K562 (cell line): ENCODE measurements around the gene DAPK1. TPM values are rescaled to one million over a fixed set of nuclear protein-coding genes. Genes with fewer than 3 reads are reported as not detected.

Source experiments
- CCAR2 ChIP-seq: fragments of 200-400 bp; formaldehyde crosslinking; IDR thresholded peaks from 2 replicates; pipeline ENCODE4 v1.6.1; 2017; ENCODE audit warnings: mild to moderate bottlenecking, low read depth, low read length
- EGR1 ChIP-seq: fragments of 450-650 bp; conservative IDR thresholded peaks from 2 replicates; pipeline ENCODE4 v1.6.1; 2017; ENCODE audit warnings: mild to moderate bottlenecking
- LCOR ChIP-seq: sonication (generic); formaldehyde crosslinking; IDR thresholded peaks from 2 replicates; pipeline ENCODE4 v1.8.0; 2022; ENCODE audit warnings: mild to moderate bottlenecking, missing genetic modification reagents
- MECOM ChIP-seq: fragments of 250-450 bp; sonication (Bioruptor Pico); IDR thresholded peaks from 2 replicates; pipeline ENCODE4 v1.8.0; 2022; ENCODE audit warnings: inconsistent platforms
- NFIX ChIP-seq: fragments of 250-450 bp; sonication (Bioruptor Pico); IDR thresholded peaks from 2 replicates; pipeline ENCODE4 v1.4.0; 2020; ENCODE audit warnings: low read depth, mild to moderate bottlenecking, moderate library complexity
- RBM25 ChIP-seq: fragments of 200-400 bp; formaldehyde crosslinking; IDR thresholded peaks from 2 replicates; pipeline ENCODE4 v1.6.1; 2018; ENCODE audit warnings: low read length, low read depth, moderate library complexity; ENCODE audit not compliant: severe bottlenecking
- ZKSCAN1 ChIP-seq: fragments of 150-350 bp; IDR thresholded peaks from 2 replicates; pipeline ENCODE4 v1.6.1; 2016; ENCODE audit warnings: low read depth, low read length
- ZNF586 ChIP-seq: fragments of 450-650 bp; formaldehyde crosslinking; conservative IDR thresholded peaks from 2 replicates; pipeline ENCODE4 v1.4.0; 2020; ENCODE audit warnings: mild to moderate bottlenecking, moderate library complexity
- polyA plus RNA-seq, 8 experiments: library from polyadenylated mRNA; depleted of rRNA in 4 of 8; stranded (reverse) in 5 of 8; unstranded in 3 of 8; fragments of >200 nt; fragmentation: Nextera tagmentation in 2 of 8; fragmentation: Illumina TruSeq in 1 of 8; extraction: Ambion mirVana in 2 of 8; extraction: Trizol in 1 of 8; gene quantifications; 2 replicates each; pipeline versions ENCODE4 v1.2.1 to v1.2.3, GENCODE V29; 2011 to 2014; ENCODE audit warnings: inconsistent platforms in 1 of 8, missing spikeins in 1 of 8
- total RNA-seq, 7 experiments: library from RNA; depleted of rRNA in 6 of 7; stranded (reverse); fragments of >200 nt in 6 of 7; fragmentation: Illumina TruSeq in 2 of 7; extraction: Trizol in 2 of 7; gene quantifications; 2 replicates each; pipeline versions ENCODE4 v1.2.1 to v1.2.3, GENCODE V29; 2011 to 2021; ENCODE audit warnings: low replicate concordance in 1 of 7
- TF ChIP-seq, protein P1 (sequence below): fragments of 450-650 bp; IDR thresholded peaks from 2 replicates; pipeline ENCODE4 v1.6.1; 2016; ENCODE audit warnings: low read depth
- TF ChIP-seq, protein P2 (sequence below): fragments of 250-450 bp; sonication (Bioruptor Pico); IDR thresholded peaks from 2 replicates; pipeline ENCODE4 v1.9.0; 2021; ENCODE audit warnings: mild to moderate bottlenecking
- TF ChIP-seq, protein P3 (sequence below): sonication (generic); formaldehyde crosslinking; IDR thresholded peaks from 2 replicates; pipeline ENCODE4 v1.8.1; 2023; ENCODE audit warnings: mild to moderate bottlenecking, missing genetic modification reagents, moderate library complexity

Gene DAPK1
- total and polyA plus RNA-seq, 9 of the 15 experiments (the other 6 are each of a cell fraction or from before 2014, with no cell fraction given) = 1.7 to 26.4 (median 15.8) TPM

- TF ChIP-seq, protein P1, sequence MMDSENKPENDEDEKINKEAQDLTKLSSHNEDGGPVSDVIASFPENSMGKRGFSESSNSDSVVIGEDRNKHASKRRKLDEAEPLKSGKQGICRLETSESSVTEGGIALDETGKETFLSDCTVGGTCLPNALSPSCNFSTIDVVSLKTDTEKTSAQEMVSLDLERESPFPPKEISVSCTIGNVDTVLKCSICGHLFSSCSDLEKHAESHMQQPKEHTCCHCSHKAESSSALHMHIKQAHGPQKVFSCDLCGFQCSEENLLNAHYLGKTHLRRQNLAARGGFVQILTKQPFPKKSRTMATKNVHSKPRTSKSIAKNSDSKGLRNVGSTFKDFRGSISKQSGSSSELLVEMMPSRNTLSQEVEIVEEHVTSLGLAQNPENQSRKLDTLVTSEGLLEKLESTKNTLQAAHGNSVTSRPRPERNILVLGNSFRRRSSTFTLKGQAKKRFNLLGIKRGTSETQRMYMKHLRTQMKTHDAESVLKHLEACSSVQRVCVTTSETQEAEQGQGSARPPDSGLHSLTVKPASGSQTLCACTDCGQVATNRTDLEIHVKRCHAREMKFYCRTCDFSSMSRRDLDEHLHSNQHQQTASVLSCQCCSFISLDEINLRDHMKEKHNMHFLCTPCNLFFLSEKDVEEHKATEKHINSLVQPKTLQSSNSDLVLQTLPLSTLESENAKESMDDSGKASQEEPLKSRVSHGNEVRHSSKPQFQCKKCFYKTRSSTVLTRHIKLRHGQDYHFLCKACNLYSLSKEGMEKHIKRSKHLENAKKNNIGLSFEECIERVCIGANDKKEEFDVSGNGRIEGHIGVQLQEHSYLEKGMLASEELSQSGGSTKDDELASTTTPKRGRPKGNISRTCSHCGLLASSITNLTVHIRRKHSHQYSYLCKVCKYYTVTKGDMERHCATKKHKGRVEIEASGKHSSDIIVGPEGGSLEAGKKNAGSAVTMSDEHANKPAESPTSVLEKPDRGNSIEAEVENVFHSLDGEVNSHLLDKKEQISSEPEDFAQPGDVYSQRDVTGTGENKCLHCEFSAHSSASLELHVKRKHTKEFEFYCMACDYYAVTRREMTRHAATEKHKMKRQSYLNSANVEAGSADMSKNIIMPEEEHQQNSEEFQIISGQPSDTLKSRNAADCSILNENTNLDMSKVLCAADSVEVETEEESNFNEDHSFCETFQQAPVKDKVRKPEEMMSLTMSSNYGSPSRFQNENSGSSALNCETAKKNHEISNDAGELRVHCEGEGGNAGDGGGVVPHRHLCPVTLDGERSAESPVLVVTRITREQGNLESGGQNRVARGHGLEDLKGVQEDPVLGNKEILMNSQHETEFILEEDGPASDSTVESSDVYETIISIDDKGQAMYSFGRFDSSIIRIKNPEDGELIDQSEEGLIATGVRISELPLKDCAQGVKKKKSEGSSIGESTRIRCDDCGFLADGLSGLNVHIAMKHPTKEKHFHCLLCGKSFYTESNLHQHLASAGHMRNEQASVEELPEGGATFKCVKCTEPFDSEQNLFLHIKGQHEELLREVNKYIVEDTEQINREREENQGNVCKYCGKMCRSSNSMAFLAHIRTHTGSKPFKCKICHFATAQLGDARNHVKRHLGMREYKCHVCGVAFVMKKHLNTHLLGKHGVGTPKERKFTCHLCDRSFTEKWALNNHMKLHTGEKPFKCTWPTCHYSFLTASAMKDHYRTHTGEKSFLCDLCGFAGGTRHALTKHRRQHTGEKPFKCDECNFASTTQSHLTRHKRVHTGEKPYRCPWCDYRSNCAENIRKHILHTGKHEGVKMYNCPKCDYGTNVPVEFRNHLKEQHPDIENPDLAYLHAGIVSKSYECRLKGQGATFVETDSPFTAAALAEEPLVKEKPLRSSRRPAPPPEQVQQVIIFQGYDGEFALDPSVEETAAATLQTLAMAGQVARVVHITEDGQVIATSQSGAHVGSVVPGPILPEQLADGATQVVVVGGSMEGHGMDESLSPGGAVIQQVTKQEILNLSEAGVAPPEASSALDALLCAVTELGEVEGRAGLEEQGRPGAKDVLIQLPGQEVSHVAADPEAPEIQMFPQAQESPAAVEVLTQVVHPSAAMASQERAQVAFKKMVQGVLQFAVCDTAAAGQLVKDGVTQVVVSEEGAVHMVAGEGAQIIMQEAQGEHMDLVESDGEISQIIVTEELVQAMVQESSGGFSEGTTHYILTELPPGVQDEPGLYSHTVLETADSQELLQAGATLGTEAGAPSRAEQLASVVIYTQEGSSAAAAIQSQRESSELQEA = no peak
- TF ChIP-seq LCOR (CRISPR knock-in tag) = no peak
- no peak for TF ChIP-seq MECOM (CRISPR knock-in tag)
- TF ChIP-seq, protein P2, sequence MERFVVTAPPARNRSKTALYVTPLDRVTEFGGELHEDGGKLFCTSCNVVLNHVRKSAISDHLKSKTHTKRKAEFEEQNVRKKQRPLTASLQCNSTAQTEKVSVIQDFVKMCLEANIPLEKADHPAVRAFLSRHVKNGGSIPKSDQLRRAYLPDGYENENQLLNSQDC (CRISPR knock-in tag) = no peak
- TF ChIP-seq, protein P3, sequence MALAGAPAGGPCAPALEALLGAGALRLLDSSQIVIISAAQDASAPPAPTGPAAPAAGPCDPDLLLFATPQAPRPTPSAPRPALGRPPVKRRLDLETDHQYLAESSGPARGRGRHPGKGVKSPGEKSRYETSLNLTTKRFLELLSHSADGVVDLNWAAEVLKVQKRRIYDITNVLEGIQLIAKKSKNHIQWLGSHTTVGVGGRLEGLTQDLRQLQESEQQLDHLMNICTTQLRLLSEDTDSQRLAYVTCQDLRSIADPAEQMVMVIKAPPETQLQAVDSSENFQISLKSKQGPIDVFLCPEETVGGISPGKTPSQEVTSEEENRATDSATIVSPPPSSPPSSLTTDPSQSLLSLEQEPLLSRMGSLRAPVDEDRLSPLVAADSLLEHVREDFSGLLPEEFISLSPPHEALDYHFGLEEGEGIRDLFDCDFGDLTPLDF (CRISPR knock-in tag) = no peak
- no peak for TF ChIP-seq ZNF586 (CRISPR knock-in tag)
- TF ChIP-seq EGR1 = no peak
- no peak for TF ChIP-seq RBM25
- TF ChIP-seq CCAR2 = no peak
- TF ChIP-seq NFIX (CRISPR knock-in tag) = no peak
- TF ChIP-seq ZKSCAN1 = no peak
Measured at GRCh38 chr9:87685871-87686519, 188.3 kb downstream of the DAPK1 start (continued).
